ENCODE measurements around the gene COL27A1. TPM values are rescaled to one million over a fixed set of nuclear protein-coding genes. Genes with fewer than 3 reads are reported as not detected.

Gene COL27A1
- total and polyA plus RNA-seq, 9 of the 15 experiments (the other 6 are each of a cell fraction or from before 2014, with no cell fraction given) = 0.07 TPM; not detected in 8

GRCh38 chr9:114348906-114349482 lies 193.7 kb downstream of the COL27A1 start (continued):
- TF ChIP-seq ZBTB7A (IDR thresholded peaks at IDR 0.05; ENCODE audit: borderline replicate concordance, control insufficient read depth, low read depth, low read length) (no peak), RBM39 (optimal IDR thresholded peaks at IDR 0.05; ENCODE audit: low read depth, low read length) (no peak), POU5F1 (IDR thresholded peaks at IDR 0.05; ENCODE audit: borderline replicate concordance, low read depth, low read length, partially characterized antibody) (no peak), TRIM24 (IDR thresholded peaks at IDR 0.05) (no peak), CREB3L1 (IDR thresholded peaks at IDR 0.05; ENCODE audit: borderline replicate concordance, low read depth) (peak; percentile 70; the same call in 1 of the 2 replicates), EP300 (IDR thresholded peaks at IDR 0.05; ENCODE audit: low read length) (no peak), EGR1 (conservative IDR thresholded peaks at IDR 0.05) (peak; percentile 90), ELK1 (CRISPR knock-in tag; IDR thresholded peaks at IDR 0.05) (no peak), C11orf30 (IDR thresholded peaks at IDR 0.05; ENCODE audit: low read depth) (peak; percentile 57), ZBTB33 (CRISPR knock-in tag; IDR thresholded peaks at IDR 0.05) (peak; percentile 50; the same call in 1 of the 2 replicates), RBFOX2 (IDR thresholded peaks at IDR 0.05; ENCODE audit: low read depth, low read length) (peak; percentile 52), ZEB2 (IDR thresholded peaks at IDR 0.05) (no peak), MAX (CRISPR knock-in tag; IDR thresholded peaks at IDR 0.05) (peak; percentile 30; the same call in 1 of the 2 replicates), PURB (CRISPR knock-in tag; IDR thresholded peaks at IDR 0.05; ENCODE audit: low read depth) (no peak), PHTF2 (CRISPR knock-in tag; IDR thresholded peaks at IDR 0.05) (no peak), JUND (IDR thresholded peaks at IDR 0.05; ENCODE audit: borderline replicate concordance, low read depth, low read length) (peak; percentile 77), JUND (tag; IDR thresholded peaks at IDR 0.05; ENCODE audit: borderline replicate concordance, low read depth, low read length) (peak; percentile 61; the same call in 2 of the 3 replicates), ZBTB43 (CRISPR knock-in tag; IDR thresholded peaks at IDR 0.05) (no peak), HIVEP1 (CRISPR knock-in tag; IDR thresholded peaks at IDR 0.05) (no peak), HMG20B (CRISPR knock-in tag; IDR thresholded peaks at IDR 0.05) (no peak), ZNF41 (CRISPR knock-in tag; conservative IDR thresholded peaks at IDR 0.05) (no peak), FOXK2 (conservative IDR thresholded peaks at IDR 0.05 in 1 of 2, IDR thresholded peaks at IDR 0.05 in 1 of 2; ENCODE audit: low read depth in 2 of 2) (0 out of 4 replicates have a peak, but pooled peaks of 1 of the 2 experiments have one; percentile 27)

All from K562 (cell line).